Cerebellar nuclear complex (tissue), 1 donor: ENCODE data around the gene TFEB.

Experiments used
- DNase-seq, 2 experiments: peaks; one replicate each; lab custom pipeline; 2025; lab: John Stamatoyannopoulos, UW

Gene TFEB

DNA sequence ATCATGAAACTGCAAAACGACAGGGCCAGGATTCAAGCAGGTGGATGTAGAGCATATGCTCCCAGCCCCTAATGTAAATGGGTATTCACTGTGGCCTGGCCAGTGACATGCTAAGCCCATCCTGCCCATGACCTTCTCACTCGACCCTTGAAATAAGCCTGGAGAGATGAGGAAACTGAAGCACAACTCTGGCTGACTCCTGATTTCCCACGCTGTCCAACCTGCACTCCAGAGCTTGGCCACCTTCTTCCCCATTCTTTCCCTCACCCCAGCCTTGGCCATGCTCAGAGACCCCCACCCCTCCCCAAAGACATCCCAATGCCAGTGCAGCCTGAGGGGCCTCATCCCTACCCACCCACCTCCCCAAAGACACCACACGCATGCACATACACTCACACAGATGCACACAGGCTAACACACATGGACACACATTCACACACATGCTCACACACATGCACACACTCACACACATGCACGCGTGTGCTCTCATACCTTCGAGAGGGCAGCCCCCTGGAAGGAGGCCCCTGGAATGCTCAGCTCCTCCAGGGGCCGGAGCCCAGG lies 12.4 kb downstream of the TFEB start:
- no peak for DNase-seq

DNA sequence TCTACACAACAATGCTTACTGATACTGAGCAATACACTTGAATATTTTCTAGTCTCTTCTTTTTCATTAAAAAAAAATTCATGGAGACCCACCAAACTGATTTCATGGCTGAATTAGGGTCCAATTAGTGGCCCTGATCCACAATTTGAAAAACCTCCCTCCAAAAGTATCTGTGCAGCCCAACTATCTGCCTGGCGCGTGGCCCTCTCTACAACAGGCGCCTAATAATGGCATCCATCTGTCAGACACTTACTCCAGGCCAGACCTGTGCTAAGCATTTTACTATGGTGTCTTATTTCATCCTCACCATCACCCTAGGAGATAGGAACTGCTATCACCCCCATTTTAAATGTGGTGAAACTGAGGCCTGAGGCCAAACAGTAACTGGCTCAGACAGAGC lies 14.0 kb downstream of the TFEB start:
- DNase-seq = no peak

- DNase-seq = no peak
Measured at GRCh38 chr6:41720783-41721182, 14.6 kb downstream of the TFEB start.

- DNase-seq = no peak
Measured at GRCh38 chr6:41720262-41720620, 15.2 kb downstream of the TFEB start.

DNA sequence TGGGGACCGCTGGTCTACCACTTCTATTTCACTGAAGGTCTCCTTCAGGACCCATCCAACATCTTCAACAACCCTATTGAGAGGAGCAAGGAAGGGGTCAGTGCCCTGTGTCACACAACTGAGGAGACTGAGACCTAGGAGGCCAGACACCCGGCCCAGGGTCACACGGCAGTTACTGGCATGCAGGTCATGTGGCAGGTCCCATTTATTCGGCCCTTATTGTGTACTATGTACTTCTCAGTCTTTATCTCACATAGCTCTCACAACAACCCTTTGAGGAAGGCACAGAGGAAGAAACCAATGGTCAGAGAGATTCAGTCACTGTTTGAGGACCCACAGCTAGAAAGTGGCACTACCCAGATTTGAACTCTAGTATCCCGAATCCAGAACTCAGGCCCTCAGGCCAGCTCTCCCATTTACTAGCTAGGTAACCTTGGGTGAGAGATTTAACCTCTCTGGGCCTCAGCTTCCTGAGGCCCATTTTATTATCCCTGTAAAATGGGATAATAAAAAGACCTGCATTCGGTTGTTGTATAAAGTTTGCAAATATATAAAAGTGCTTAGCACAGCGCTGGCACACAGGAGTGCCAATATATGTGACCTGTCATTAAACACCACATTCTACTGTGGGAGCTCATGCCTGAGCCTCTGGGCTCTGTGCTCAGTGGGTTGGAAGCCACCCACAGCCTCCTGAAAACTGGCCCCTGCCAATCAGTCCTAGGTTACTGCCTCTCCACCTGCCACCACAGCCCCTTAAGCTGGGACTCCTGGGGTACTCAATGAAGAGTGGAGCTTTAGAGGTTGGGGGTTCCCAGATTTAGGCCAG lies 15.8 kb downstream of the TFEB start:
- no peak for DNase-seq

DNA sequence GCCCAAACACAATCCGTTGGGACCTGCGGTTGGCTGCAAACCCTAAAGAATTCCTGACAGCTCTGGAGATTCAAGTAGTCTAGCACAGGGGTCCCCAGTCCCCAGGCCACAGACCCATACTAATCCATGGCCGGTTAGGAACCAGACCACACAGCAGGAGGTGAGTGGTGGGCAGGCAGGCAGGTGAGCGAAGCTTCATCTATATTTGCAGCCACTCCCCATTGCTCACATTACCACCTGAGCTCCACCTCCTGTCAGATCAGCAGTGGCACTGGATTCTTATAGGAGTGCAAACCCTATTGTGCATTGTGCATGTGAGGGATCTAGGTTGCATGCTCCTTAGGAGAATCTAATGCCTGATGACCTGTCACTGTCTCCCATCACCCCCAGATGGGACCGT lies 16.6 kb downstream of the TFEB start:
- no peak for DNase-seq

DNA sequence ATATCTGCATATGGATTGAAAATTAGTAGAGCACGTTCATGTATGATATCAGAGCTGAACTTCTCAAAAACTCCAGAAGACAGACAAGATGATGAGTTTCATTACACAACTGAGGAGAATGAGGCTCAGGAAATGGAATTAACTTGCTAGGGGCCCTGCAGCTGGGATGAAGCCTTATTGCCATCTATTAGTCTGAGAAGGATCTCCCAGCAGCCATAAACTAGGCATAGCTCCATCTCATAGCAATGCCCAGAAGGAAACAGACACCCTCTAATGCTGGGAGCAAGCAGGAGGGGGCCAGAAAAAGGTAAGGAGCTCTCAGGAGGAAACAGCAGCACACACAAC lies 18.0 kb downstream of the TFEB start:
- no peak for DNase-seq

DNA sequence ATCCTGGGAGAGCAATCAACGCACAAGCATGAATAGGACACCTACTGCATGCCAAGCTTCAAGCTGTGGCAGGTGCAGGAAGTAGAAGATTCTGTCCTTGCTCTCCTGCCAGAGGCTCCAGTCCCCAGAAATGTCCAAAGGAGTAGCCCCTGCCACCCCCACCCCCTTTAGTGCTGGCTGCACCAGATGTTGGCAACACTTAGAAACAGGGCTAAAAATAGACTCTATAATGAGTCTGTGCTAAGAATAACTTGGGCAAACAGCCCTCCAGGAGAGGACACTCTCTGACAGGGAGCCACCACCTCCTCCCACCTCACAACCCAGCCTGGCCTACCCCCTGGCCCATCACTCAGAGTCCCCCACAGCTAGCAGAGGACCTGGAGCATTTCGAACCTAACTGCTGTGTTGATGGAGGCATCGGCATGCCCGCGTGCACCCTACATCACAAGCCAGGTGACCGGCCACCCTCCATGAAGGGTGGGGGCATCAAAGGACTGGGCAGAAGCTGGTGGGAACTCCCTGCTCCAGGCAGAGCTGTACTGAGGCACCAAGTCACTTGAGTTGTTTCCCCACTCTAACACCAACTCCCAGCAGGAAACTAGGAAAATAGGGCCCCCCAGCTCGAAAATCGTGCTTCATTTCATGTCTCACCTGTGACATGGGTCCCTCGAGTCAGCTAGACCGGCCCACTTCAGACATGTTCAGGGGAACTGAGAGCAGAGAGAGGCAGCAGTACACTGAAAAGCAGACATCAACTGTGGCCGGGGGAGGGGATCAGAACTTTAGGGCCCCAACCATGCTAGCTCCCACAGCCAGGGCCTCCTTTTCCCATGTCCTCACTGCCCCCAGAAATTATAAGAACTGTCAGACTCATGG lies 18.7 kb downstream of the TFEB start:
- DNase-seq = no peak

DNA sequence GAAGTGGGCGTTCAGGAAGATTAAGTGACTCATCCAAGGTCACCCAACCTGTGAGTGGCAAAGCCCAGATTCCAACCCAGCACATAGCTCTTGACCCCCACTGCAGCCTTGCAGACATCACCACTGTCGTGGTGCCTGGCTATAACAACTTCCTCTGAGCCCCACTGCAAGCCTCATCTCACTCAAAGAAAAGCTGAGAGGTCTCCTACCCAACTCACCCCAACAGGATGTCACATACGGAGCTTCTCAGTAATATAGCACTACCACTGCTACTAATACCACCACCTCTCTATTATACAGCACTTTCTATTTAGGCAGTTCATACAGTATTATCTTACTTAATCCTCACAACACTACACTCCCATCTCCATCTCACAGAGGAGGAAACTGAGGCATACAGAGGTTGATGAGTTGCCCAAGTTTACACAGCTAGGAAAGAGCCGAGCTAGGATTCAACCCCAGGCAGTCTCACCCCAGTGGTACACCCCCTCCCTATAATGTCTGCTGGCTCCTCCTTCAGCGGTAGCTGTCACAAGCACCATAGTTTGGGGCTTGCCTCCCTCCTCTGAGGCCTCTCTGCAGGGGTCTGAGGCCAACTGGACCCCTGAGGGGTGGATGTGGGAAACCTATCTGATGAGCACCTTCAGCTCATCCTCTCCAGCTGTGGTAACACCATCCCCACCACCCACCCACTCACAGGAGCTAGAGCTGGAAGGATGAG lies 19.5 kb downstream of the TFEB start:
- no peak for DNase-seq

GRCh38 chr6:41714556-41715273 lies 20.7 kb downstream of the TFEB start:
- no peak for DNase-seq

- DNase-seq = no peak
Measured at GRCh38 chr6:41713650-41714291, 21.6 kb downstream of the TFEB start.

DNA sequence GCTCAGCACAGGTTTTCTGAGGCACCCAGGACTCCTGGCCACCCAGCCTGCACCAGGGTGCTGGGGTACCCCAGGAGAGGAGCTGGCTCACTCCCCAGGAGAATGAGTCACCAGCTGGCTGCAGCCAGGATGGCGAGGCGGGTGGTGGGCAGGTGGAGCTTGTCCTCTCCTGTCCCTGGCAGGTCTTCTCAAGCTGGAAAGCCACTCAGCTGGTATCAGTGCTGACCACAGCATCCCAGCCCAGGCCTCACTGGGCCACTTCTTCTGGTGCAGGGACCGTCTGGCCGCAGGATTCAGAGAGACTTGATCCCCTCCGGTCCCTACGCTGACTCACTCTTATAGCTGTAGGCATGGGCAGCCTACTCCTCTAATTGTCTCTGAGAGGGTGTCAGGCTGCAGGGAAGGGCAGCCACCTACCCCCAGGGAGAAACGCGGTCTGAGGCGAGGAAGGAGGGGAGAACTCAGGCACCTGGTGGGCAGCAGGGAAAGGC lies 22.2 kb downstream of the TFEB start:
- DNase-seq = peak; percentile 28 to 77

DNA sequence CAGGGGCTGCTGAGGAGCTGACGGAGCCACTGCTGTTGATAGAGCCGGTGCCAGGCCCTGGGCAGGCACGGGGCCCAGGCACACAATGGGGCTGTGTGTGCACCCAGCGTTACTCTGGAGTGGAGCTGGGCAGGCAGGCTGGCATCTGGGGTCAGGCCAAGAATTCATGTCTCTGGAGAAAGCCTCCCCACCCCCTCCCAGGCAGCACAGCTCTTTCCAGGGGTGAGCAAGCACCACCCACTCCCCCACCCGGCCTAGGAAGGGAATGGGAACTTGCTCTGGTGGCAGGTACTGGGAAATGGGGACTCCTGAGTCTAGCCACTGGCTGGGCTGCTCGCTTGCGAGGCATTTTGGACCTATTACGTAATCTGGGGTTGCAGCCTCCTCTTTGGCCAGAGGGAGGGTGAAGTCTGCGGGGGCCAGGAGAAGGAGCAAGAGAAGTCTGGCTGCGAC lies 22.7 kb downstream of the TFEB start:
- DNase-seq = peak in 1 of 2 experiments; percentile 53

DNA sequence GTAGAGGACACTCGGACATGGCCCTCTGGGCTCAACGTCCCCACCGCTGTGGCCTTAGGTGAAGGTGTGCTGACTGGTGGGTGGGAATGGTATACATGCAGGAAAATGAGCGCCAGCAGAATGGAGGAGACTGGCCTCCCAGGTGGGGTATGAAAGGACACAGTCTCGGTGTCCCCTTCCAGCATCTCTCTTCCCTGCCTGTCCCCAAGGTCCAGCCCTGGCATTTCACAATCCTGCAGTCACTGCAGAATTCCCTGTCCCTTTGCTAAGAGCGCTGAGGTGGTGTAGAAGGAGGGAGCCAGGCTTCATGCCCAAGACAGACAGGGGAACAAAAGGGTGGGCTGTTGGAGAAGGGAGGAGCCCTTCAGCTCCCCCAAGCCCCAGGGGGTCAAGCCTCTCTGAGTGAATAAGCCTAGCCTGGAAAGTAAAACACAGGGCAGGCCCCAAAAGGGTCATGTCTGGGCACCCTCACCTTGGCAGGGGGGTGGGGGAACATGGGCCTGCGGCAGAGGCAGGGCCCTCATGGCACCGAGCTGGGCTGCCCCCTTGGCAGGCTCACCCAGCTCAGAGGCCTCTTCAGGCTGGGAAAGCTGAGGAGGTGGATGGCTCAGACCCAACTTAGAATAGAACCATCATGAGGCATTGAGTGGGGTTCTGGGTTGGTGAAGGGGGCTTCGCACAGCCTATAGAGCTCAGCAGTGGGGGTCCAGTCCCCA lies 23.9 kb downstream of the TFEB start:
- no peak for DNase-seq

DNA sequence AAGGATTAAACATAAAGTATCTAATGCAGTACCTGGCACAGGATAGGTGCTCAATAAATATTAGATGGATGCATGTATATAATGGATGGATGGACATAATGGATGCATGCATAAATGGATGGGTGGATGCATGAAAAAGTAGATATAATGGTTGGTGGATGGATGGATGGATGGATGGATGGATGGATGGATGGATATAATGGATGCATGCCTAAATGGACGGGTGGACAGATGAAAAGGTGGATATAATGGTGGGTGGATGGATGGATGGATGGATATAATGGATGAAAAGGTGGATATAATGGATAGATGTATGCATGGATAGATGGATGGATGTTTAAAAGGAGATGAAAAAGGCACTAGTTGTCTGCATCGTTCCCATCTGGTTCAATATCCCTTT lies 26.0 kb downstream of the TFEB start:
- no peak for DNase-seq

GRCh38 chr6:41708856-41709255 lies 26.6 kb downstream of the TFEB start:
- DNase-seq = no peak

GRCh38 chr6:41707565-41708200 lies 27.7 kb downstream of the TFEB start:
- peak; percentile 36 to 40 for DNase-seq

DNA sequence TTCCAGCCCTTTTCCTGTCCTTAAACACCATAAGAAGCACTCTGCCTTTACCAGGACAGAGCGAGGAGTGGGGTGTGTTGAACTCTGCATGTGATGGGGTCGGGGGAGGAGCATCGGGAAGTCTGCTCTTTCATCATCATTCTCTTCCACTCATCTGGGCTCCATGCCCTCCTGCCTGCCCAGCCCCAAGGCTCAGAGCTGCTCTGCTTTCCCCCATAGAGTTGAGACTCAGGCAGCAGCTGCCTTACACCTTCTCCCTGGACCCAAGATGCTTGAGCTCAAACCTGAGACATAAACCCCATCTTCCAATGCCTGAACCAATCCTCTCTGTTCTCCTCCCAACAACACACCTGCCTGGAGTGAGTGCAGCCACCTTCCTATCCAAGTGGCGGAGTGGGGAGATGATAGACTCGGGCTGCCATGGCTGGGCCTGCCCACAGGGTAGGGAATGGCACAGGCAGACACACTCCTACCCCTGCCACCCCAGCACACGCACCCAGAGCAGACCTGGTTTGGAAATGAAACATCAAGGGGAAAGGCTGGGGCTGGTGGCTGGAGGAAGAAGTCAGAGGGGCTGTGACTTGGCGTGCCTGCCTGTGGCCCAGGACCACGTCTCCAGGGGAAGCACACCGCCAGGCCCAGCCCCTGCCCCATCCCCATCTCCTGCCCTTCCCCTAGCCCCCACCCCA lies 28.4 kb downstream of the TFEB start:
- DNase-seq = no peak
